ENCODE results near the gene CABP4. TPM values are rescaled to one million over a fixed set of nuclear protein-coding genes. Genes with fewer than 3 reads are reported as not detected.

Gene CABP4
- total RNA-seq, 1 donor from 2014 or later: 0.35 TPM

- no peaks in the 10 kb centered on the region for H3K27me3 Mint-ChIP-seq (ENCODE audit: unreplicated experiment)
- H3K4me3 Mint-ChIP-seq (ENCODE audit: unreplicated experiment): no peak overlapping the region
These were observed 40.3 kb downstream of the CABP4 start for GRCh38 chr11:67495234-67496005.

GRCh38 chr11:67496113-67496512 is 41.0 kb downstream of the CABP4 start:
- H3K27ac Mint-ChIP-seq (ENCODE audit: unreplicated experiment): no peak overlapping the region

More at GRCh38 chr11:67495234-67496005, 40.3 kb downstream of the CABP4 start:
- Mint-ChIP-seq H3K9me3 (ENCODE audit: unreplicated experiment) (no peaks in the 10 kb centered on the region), H3K4me1 (ENCODE audit: unreplicated experiment) (no peaks in the 10 kb centered on the region), H3K36me3 (ENCODE audit: unreplicated experiment) (peaks cover 7% of the 10 kb centered on the region), H3K27ac (ENCODE audit: unreplicated experiment) (no peak overlapping the region)
- DNase-seq (ENCODE audit: extremely low spot score, unreplicated experiment): no peak
- TF ChIP-seq CTCF (IDR thresholded peaks at IDR 0.05): no peak

GRCh38 chr11:67497656-67498291 is 42.6 kb downstream of the CABP4 start:
- Mint-ChIP-seq H3K4me1 (ENCODE audit: unreplicated experiment) (no peaks in the 10 kb centered on the region), H3K36me3 (ENCODE audit: unreplicated experiment) (peaks cover 7% of the 10 kb centered on the region), H3K27me3 (ENCODE audit: unreplicated experiment) (no peaks in the 10 kb centered on the region), H3K27ac (ENCODE audit: unreplicated experiment) (no peak overlapping the region), H3K4me3 (ENCODE audit: unreplicated experiment) (no peak overlapping the region), H3K9me3 (ENCODE audit: unreplicated experiment) (no peaks in the 10 kb centered on the region)
- no peak for TF ChIP-seq CTCF (IDR thresholded peaks at IDR 0.05)
- no peak for DNase-seq (ENCODE audit: extremely low spot score, unreplicated experiment)

More at GRCh38 chr11:67496113-67496512, 41.0 kb downstream of the CABP4 start:
- peaks cover 5% of the 10 kb centered on the region for H3K36me3 Mint-ChIP-seq (ENCODE audit: unreplicated experiment)
- no peak for DNase-seq (ENCODE audit: extremely low spot score, unreplicated experiment)
- no peak for TF ChIP-seq CTCF (IDR thresholded peaks at IDR 0.05)
- H3K9me3 Mint-ChIP-seq (ENCODE audit: unreplicated experiment): no peaks in the 10 kb centered on the region
- no peak overlapping the region for H3K4me3 Mint-ChIP-seq (ENCODE audit: unreplicated experiment)
- no peaks in the 10 kb centered on the region for H3K27me3 Mint-ChIP-seq (ENCODE audit: unreplicated experiment)
- no peaks in the 10 kb centered on the region for H3K4me1 Mint-ChIP-seq (ENCODE audit: unreplicated experiment)

DNA sequence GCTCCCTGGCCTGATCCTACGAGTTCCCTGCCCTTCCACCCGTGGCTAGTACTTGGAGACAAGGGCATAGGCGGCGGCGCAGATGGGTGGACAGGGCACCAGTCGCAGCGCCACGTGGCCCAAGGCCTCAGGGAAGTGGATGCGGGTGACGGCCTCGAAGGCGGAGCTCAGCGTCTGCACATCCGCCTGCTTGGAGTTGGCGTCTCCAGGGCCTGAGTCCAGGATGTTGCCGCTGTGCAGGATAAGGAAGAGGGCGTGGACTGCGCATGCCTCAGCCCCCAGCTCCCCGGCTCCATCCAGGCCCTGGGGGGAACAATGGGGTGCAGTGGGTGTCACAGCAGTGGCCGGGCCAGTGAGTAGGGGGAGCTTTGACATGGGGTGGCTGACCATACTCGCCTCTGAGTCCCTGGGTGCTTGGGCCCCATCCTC is 43.4 kb downstream of the CABP4 start:
- H3K9me3 Mint-ChIP-seq (ENCODE audit: unreplicated experiment): no peaks in the 10 kb centered on the region

More for the DNA sequence above, 43.4 kb downstream of the CABP4 start:
- H3K4me1 Mint-ChIP-seq (ENCODE audit: unreplicated experiment): peaks cover 5% of the 10 kb centered on the region
- peaks cover 7% of the 10 kb centered on the region for H3K36me3 Mint-ChIP-seq (ENCODE audit: unreplicated experiment)
- no peaks in the 10 kb centered on the region for H3K27me3 Mint-ChIP-seq (ENCODE audit: unreplicated experiment)
- TF ChIP-seq CTCF (IDR thresholded peaks at IDR 0.05): no peak
- DNase-seq (ENCODE audit: extremely low spot score, unreplicated experiment): no peak
- no peak overlapping the region for H3K4me3 Mint-ChIP-seq (ENCODE audit: unreplicated experiment)
- no peak overlapping the region for H3K27ac Mint-ChIP-seq (ENCODE audit: unreplicated experiment)

Measured in osteocyte (in vitro differentiated cells).